H1 (cell line): ENCODE measurements around the gene FLOT1. TPM values are rescaled to one million over a fixed set of nuclear protein-coding genes. Genes with fewer than 3 reads are reported as not detected.

Experiments
- CTCF ChIA-PET: fragments of 300-600 bp; sonication (Branson Sonifier 250); formaldehyde crosslinking; loops from one replicate; lab custom pipeline; 2021; ENCODE audit not compliant: partially characterized antibody; lab: Charles Lee
- POLR2A ChIA-PET: fragments of 300-600 bp; sonication (Branson Sonifier 250); formaldehyde crosslinking; loops from one replicate; lab custom pipeline; 2021; ENCODE audit warnings: inconsistent platforms; ENCODE audit not compliant: partially characterized antibody; lab: Charles Lee
- DNase-seq, 2 experiments: peaks; one replicate each; pipeline versions ENCODE4 v3.0.0 to v3.0.0-alpha.2; 2010 to 2022; ENCODE audit warnings: low spot score in 2 of 2, low read depth in 1 of 2, mixed read lengths in 1 of 2
- FAIRE-seq: peaks from 2 replicates; lab custom pipeline; 2011; peaks lifted over from hg19 to GRCh38; lab: Jason Lieb, UNC
- H2AFZ ChIP-seq: 2 replicates; pipeline ENCODE4 v1.8.1; 2012; ENCODE audit warnings: low read length, inconsistent platforms
- H2AK5ac ChIP-seq: 2 replicates; pipeline ENCODE4 v1.6.1; 2013; ENCODE audit warnings: low read depth, low read length
- H2BK120ac ChIP-seq: replicated peaks from 2 replicates; pipeline ENCODE3; 2013; ENCODE audit warnings: low read depth, low read length, inconsistent platforms
- H2BK12ac ChIP-seq: 2 replicates; pipeline ENCODE4 v1.6.1; 2013; ENCODE audit warnings: low read depth, low read length
- H2BK15ac ChIP-seq: 2 replicates; pipeline ENCODE4 v1.6.1; 2013; ENCODE audit warnings: low read length
- H2BK20ac ChIP-seq: 2 replicates; pipeline ENCODE4 v1.6.1; 2013; ENCODE audit warnings: low read length
- H2BK5ac ChIP-seq: 2 replicates; pipeline ENCODE4 v1.6.1; 2013; ENCODE audit warnings: low read depth, low read length
- H3K14ac ChIP-seq: 2 replicates; pipeline ENCODE4 v1.6.1; 2013; ENCODE audit warnings: inconsistent platforms; ENCODE audit not compliant: insufficient read length
- H3K18ac ChIP-seq: 2 replicates; pipeline ENCODE4 v1.6.1; 2013; ENCODE audit warnings: low read length; ENCODE audit errors: extremely low read depth
- H3K23ac ChIP-seq: 2 replicates; pipeline ENCODE4 v1.6.1; 2013; ENCODE audit warnings: inconsistent platforms; ENCODE audit not compliant: insufficient read length
- H3K23me2 ChIP-seq: 2 replicates; pipeline ENCODE4 v1.6.1; 2013; ENCODE audit warnings: low read depth, low read length
- H3K27ac ChIP-seq: 2 replicates; pipeline ENCODE4 v1.6.1; 2011; ENCODE audit warnings: low read depth, low read length, inconsistent platforms
- H3K27me3 ChIP-seq, 4 experiments: replicated peaks in 1 of 4; 1 replicate in 1 of 4; 2 replicates in 3 of 4; pipeline versions ENCODE4 v1.6.1 to v1.8.1; 2011 to 2013; ENCODE audit warnings: low read length in 3 of 4, mild to moderate bottlenecking in 3 of 4, inconsistent platforms in 2 of 4, mixed read lengths in 2 of 4, moderate library complexity in 1 of 4; ENCODE audit not compliant: control insufficient read depth in 3 of 4, insufficient read depth in 3 of 4; ENCODE audit errors: extremely low read depth in 1 of 4
- H3K36me3 ChIP-seq, 4 experiments: 2 replicates each; pipeline versions ENCODE4 v1.6.1 to v1.8.1; 2011 to 2013; ENCODE audit warnings: mild to moderate bottlenecking in 4 of 4, low read length in 3 of 4, moderate library complexity in 2 of 4, control low read depth in 1 of 4, inconsistent platforms in 1 of 4; ENCODE audit not compliant: insufficient read depth in 4 of 4, control insufficient read depth in 2 of 4
- H3K4ac ChIP-seq: replicated peaks from 2 replicates; pipeline ENCODE3; 2013; ENCODE audit warnings: low read length, low read depth, mixed read lengths, inconsistent platforms; ENCODE audit not compliant: insufficient read length
- H3K4me1 ChIP-seq, 4 experiments: replicated peaks in 1 of 4; 1 replicate in 1 of 4; 2 replicates in 3 of 4; pipeline versions ENCODE4 v1.6.1 to v1.8.1; 2011 to 2013; ENCODE audit warnings: low read length in 3 of 4, inconsistent platforms in 2 of 4, mixed read lengths in 1 of 4; ENCODE audit not compliant: insufficient read depth in 4 of 4, control insufficient read depth in 3 of 4
- H3K4me2 ChIP-seq, 2 experiments: 2 replicates each; pipeline versions ENCODE4 v1.6.1 to v1.8.1; 2011 to 2013; ENCODE audit warnings: low read depth in 2 of 2, low read length in 2 of 2, control low read depth in 1 of 2, inconsistent platforms in 1 of 2, mild to moderate bottlenecking in 1 of 2; ENCODE audit not compliant: insufficient read depth in 1 of 2
- H3K4me3 ChIP-seq, 4 experiments: fragments of 200-600, 300-600 bp in 1 of 4; sonication (generic), shearing (Covaris generic), sonication (Bioruptor Twin) in 1 of 4; 2 replicates each; pipeline versions ENCODE4 v1.5.1 to v1.8.1; 2011 to 2016; ENCODE audit warnings: low read length in 4 of 4, low read depth in 3 of 4, control low read depth in 2 of 4, inconsistent platforms in 2 of 4, mild to moderate bottlenecking in 2 of 4, mixed read lengths in 1 of 4, moderate library complexity in 1 of 4; ENCODE audit not compliant: insufficient read depth in 2 of 4; ENCODE audit errors: extremely low read depth in 1 of 4
- H3K56ac ChIP-seq: replicated peaks from 2 replicates; pipeline ENCODE3; 2013; ENCODE audit warnings: low read depth, mild to moderate bottlenecking, mixed read lengths, low read length, inconsistent platforms; ENCODE audit not compliant: insufficient read length
- H3K79me1 ChIP-seq: 2 replicates; pipeline ENCODE4 v1.6.1; 2013; ENCODE audit warnings: low read depth, low read length, control low read depth
- H3K79me2 ChIP-seq, 2 experiments: 2 replicates each; pipeline versions ENCODE4 v1.6.1 to v1.8.1; 2012 to 2013; ENCODE audit warnings: low read length in 2 of 2, mild to moderate bottlenecking in 2 of 2, inconsistent platforms in 1 of 2; ENCODE audit not compliant: insufficient read depth in 2 of 2, control insufficient read depth in 1 of 2
- H3K9ac ChIP-seq, 4 experiments: replicated peaks in 1 of 4; 1 replicate in 1 of 4; 2 replicates in 3 of 4; pipeline versions ENCODE4 v1.6.1 to v1.8.1; 2011 to 2013; ENCODE audit warnings: low read depth in 3 of 4, low read length in 3 of 4, control low read depth in 2 of 4, mild to moderate bottlenecking in 2 of 4, moderate library complexity in 2 of 4, inconsistent platforms in 1 of 4; ENCODE audit errors: extremely low read depth in 1 of 4
- H3K9me3 ChIP-seq, 2 experiments: 2 replicates each; pipeline versions ENCODE4 v1.6.1 to v1.8.1; 2012 to 2013; ENCODE audit warnings: mild to moderate bottlenecking in 2 of 2, moderate library complexity in 2 of 2, control low read depth in 1 of 2, inconsistent platforms in 1 of 2, low read depth in 1 of 2, low read length in 1 of 2, mixed read lengths in 1 of 2; ENCODE audit not compliant: insufficient read depth in 2 of 2
- H4K20me1 ChIP-seq, 2 experiments: replicated peaks in 1 of 2; 2 replicates each; pipeline versions ENCODE3 to v1.8.1; 2011 to 2013; ENCODE audit warnings: inconsistent platforms in 2 of 2, low read length in 2 of 2, mild to moderate bottlenecking in 1 of 2; ENCODE audit not compliant: insufficient read depth in 2 of 2, control insufficient read depth in 1 of 2
- H4K5ac ChIP-seq: 2 replicates; pipeline ENCODE4 v1.6.1; 2013; ENCODE audit warnings: low read length, low read depth, mixed read lengths, inconsistent platforms; ENCODE audit not compliant: insufficient read length
- H4K8ac ChIP-seq: 2 replicates; pipeline ENCODE4 v1.8.0; 2013; ENCODE audit warnings: mild to moderate bottlenecking, moderate library complexity, low read length, inconsistent platforms; ENCODE audit not compliant: insufficient read depth; ENCODE audit errors: extremely low read depth
- H4K91ac ChIP-seq: replicated peaks from 2 replicates; pipeline ENCODE3; 2013; ENCODE audit warnings: low read length, mixed read lengths, inconsistent platforms; ENCODE audit not compliant: insufficient read length
- CHD1 ChIP-seq: IDR thresholded peaks from 2 replicates; pipeline ENCODE4 v1.6.1; 2012; ENCODE audit warnings: low read depth, low read length, improper control_type of control experiment
- SAP30 ChIP-seq: fragments of 300-600 bp; sonication (generic); IDR thresholded peaks from 2 replicates; pipeline ENCODE4 v1.7.1; 2012; ENCODE audit warnings: low read length, moderate library complexity, mild to moderate bottlenecking, inconsistent platforms; ENCODE audit not compliant: insufficient read depth, insufficient replicate concordance
- WGBS, 2 experiments: shearing (Covaris generic) in 1 of 2; methylation state at CpG; one replicate each; pipeline versions ENCODE4 v1.1.6 to v1.1.7; 2013 to 2015; ENCODE audit warnings: low lambda C conversion rate in 2 of 2, mixed read lengths in 2 of 2, inconsistent platforms in 1 of 2, low coverage in 1 of 2, missing lambda C conversion rate in 1 of 2; ENCODE audit not compliant: insufficient replicate concordance in 2 of 2, insufficient coverage in 1 of 2, insufficient read length in 1 of 2; ENCODE audit errors: extremely low coverage in 1 of 2, missing lambda C conversion rate in 1 of 2; 5-methylcytosine and 5-hydroxymethylcytosine counted together
- polyA plus RNA-seq, 7 experiments: library from polyadenylated mRNA; depleted of rRNA in 3 of 7; stranded (reverse) in 5 of 7; unstranded in 2 of 7; fragments of >200 nt in 5 of 7; fragments of 200-250 nt in 2 of 7; gene quantifications; 1 replicate in 5 of 7; 2 replicates in 1 of 7; 4 replicates in 1 of 7; pipeline versions ENCODE4 v1.2.1 to v1.2.3, GENCODE V29; 2011 to 2013; ENCODE audit warnings: missing spikeins in 2 of 7, mixed read lengths in 2 of 7
- total RNA-seq: library from RNA; stranded (reverse); fragmentation: NEBNext Ultra II Directional; extraction: Animal tissue kit (Norgen Biotek cat#: 25700); gene quantifications from 2 replicates; pipeline ENCODE4 v1.2.1, GENCODE V29; 2021

Gene FLOT1
- total and polyA plus RNA-seq, 2 of the 8 experiments (the other 6 are each of a cell fraction or from before 2014, with no cell fraction given), result 87.5 to 88.1 TPM

DNA sequence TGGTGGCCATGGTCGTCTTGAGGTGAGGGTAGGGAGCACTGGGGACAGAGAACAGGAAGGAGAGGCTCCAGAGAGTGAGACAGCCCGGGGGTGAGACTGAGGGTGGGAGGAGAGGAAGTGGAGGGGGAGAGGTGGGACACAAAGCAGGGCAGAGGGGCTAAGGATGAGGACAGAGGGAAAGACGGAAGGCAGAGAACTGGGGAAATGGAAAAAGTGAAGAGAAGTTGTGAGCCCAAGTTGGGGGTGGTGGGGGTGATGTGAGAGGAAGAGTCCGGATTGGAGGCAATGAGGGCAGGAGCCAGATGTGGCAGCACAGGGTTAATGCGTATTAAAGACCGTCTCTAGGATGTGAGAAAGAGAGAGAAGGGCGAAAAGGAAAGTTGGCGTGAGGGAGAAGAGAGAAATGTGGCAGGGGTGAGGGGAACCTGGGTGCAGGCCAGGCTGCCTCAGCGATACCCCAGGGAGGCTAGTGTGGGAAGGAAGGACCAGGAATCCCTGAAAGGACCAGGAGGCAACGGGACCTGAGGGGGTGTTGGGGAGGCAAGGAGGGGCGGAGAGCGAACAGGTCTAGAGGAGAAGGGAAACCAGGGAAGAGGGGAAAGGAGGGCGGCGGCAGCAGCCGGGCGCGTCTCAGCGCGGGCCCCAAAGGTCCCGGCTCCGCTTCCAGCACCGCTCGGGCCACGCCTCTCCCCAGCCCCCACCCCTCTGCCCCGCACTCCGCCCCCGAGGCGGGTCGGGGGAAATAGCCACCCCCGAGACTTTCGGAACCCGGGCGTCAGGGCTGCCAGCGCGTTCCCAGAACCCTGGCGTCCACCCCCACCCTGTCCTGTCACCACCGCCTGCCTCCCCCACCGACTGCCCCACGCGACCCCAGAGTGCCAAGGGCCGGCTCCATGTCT, 56.2 kb downstream of the FLOT1 start, which contains the start of gene PPP1R18:
Gene PPP1R18, minus strand, starts transcription at position 637 of the 899 bp plus-strand sequence. Its CDS starts 627 bp downstream, at position 10.
- TF ChIP-seq SAP30, result peak; percentile 30
- TF ChIP-seq CHD1, result no peak
- Histone ChIP-seq H3K4me1 (peaks cover 7 to 49% (median 31%) of the 10 kb centered on the region in 4 experiments), H4K20me1 (peaks cover 3 to 5% of the 10 kb centered on the region in 2 experiments), H3K9ac (peak within 1 kb of the TSS; percentile 39 to 59 (median 50)), H3K36me3 (no peaks in the 10 kb centered on the region; a peak in 1 of 8 replicates), H2BK15ac (peak within 1 kb of the TSS; percentile 46; the same call in 1 of the 2 replicates), H2BK20ac (0 out of 2 replicates have a peak within 1 kb of the TSS, but pooled peaks have one; percentile 72), H3K4ac (peak within 1 kb of the TSS; percentile 75), H2BK12ac (0 out of 2 replicates have a peak within 1 kb of the TSS, but pooled peaks have one; percentile 90), H2AFZ (no peak within 1 kb of the TSS), H3K9me3 (no peaks in the 10 kb centered on the region), H3K18ac (peak within 1 kb of the TSS; percentile 93), H3K27ac (peak within 1 kb of the TSS; percentile 35; the same call in 1 of the 2 replicates), H3K79me1 (peaks cover 4% of the 10 kb centered on the region; the same call in 1 of the 2 replicates), H3K56ac (peak within 1 kb of the TSS; percentile 79), H3K27me3 (no peaks in the 10 kb centered on the region), H4K91ac (peak within 1 kb of the TSS; percentile 85), H2BK120ac (no peak within 1 kb of the TSS), H3K23me2 (peaks cover 15% of the 10 kb centered on the region), H3K4me2 (peak within 1 kb of the TSS; percentile 96 to 98), H4K8ac (peak within 1 kb of the TSS; percentile 37), H2BK5ac (peak within 1 kb of the TSS; percentile 78; the same call in 1 of the 2 replicates), H4K5ac (peak within 1 kb of the TSS; percentile 75), H3K14ac (no peak within 1 kb of the TSS), H3K79me2 (peaks cover 0 to 18% of the 10 kb centered on the region in 2 experiments; a peak in 3 of 4 replicates), H2AK5ac (no peak within 1 kb of the TSS; the same call in 1 of the 2 replicates), H3K23ac (no peak within 1 kb of the TSS), H3K4me3 (peak within 1 kb of the TSS; percentile 49 to 97 (median 80))
- ChIA-PET POLR2A (interaction anchor here (0.6 to 18.7 kb wide), 6 partner anchors 8 to 38 kb away, joined by 3 to 388 read pairs (median 4); partner anchors contain the start of genes MDC1 and TUBB), CTCF (interaction anchor here (1.2 to 11.0 kb wide), 7 partner anchors 10 to 89 kb away, joined by 3 to 147 read pairs (median 10); partner anchors contain the start of gene DHX16)
- WGBS, 2 experiments, result 7% methylated on average over 16 of the region's 41 CpGs; no CpG with 5 or more reads in 1 of the 2 experiments
- FAIRE-seq, result no peak
- no peak for DNase-seq
